DMS53 treated with DMSO at 0.1 percent for 48 hours (cell line): ENCODE measurements around the gene VTI1A.
"Not testable (repeated sequence)": the region's sequence is repeated elsewhere in the genome, so short reads cannot be mapped to it uniquely, and the experiment has no call there.

Experiments used
- DNase-seq: peaks from one replicate; lab custom pipeline; 2025; ENCODE audit not compliant: unreplicated experiment; lab: John Stamatoyannopoulos, UW

The VTI1A gene

GRCh38 chr10:112538168-112538567 lies 91.2 kb downstream of the VTI1A start:
- DNase-seq: no peak

- no peak for DNase-seq
Measured at GRCh38 chr10:112539340-112539739, 92.3 kb downstream of the VTI1A start.

- DNase-seq: not testable (repeated sequence)
Measured at GRCh38 chr10:112542823-112543222, 95.8 kb downstream of the VTI1A start.

- DNase-seq: no peak
Measured at GRCh38 chr10:112546474-112546873, 99.5 kb downstream of the VTI1A start.

- DNase-seq: no peak
Measured at GRCh38 chr10:112548535-112549276, 101.7 kb downstream of the VTI1A start.

GRCh38 chr10:112552593-112553110 lies 105.6 kb downstream of the VTI1A start:
- no peak for DNase-seq

GRCh38 chr10:112553315-112553714 lies 106.3 kb downstream of the VTI1A start:
- no peak for DNase-seq

- no peak for DNase-seq
Measured at GRCh38 chr10:112554263-112554662, 107.2 kb downstream of the VTI1A start.

GRCh38 chr10:112557197-112557596 lies 110.2 kb downstream of the VTI1A start:
- no peak for DNase-seq

- DNase-seq: no peak
Measured at GRCh38 chr10:112558476-112559142, 111.6 kb downstream of the VTI1A start.

- DNase-seq: no peak
Measured at GRCh38 chr10:112559349-112559748, 112.3 kb downstream of the VTI1A start.

GRCh38 chr10:112562122-112562521 lies 115.1 kb downstream of the VTI1A start:
- peak; percentile 73 for DNase-seq

GRCh38 chr10:112562809-112563663 lies 116.0 kb downstream of the VTI1A start:
- peak; percentile 98 for DNase-seq

- DNase-seq: peak; percentile 17
Measured at GRCh38 chr10:112564337-112564736, 117.3 kb downstream of the VTI1A start.

- DNase-seq: peak; percentile 78
Measured at GRCh38 chr10:112565434-112566053, 118.5 kb downstream of the VTI1A start.

- DNase-seq: no peak
Measured at GRCh38 chr10:112570585-112570984, 123.6 kb downstream of the VTI1A start.

GRCh38 chr10:112579578-112579977 lies 132.6 kb downstream of the VTI1A start:
- no peak for DNase-seq

- no peak for DNase-seq
Measured at GRCh38 chr10:112580267-112580666, 133.3 kb downstream of the VTI1A start.

- DNase-seq: no peak
Measured at GRCh38 chr10:112581921-112582320, 134.9 kb downstream of the VTI1A start.

- DNase-seq: no peak
Measured at GRCh38 chr10:112583236-112583939, 136.4 kb downstream of the VTI1A start.
